NCI-H1417 (cell line): ENCODE data around the gene TOMM70.
A peak's percentile ranks its signal among the peaks of the same experiment; 100 is the strongest.
"Not testable (repeated sequence)": the region's sequence is repeated elsewhere in the genome, so short reads cannot be mapped to it uniquely, and the experiment has no call there.

Experiments
- DNase-seq, 3 experiments: peaks; one replicate each; lab custom pipeline; 2025; lab: John Stamatoyannopoulos, UW

Gene TOMM70

GRCh38 chr3:100364421-100364820, 36.5 kb downstream of the TOMM70 start:
- DNase-seq: no peak

- no peak for DNase-seq
Observed at GRCh38 chr3:100361897-100362296, 39.0 kb downstream of the TOMM70 start.

GRCh38 chr3:100360757-100361496, 40.0 kb downstream of the TOMM70 start:
- DNase-seq: no peak

GRCh38 chr3:100359035-100359434, 41.9 kb downstream of the TOMM70 start:
- no peak for DNase-seq

GRCh38 chr3:100358413-100358812, 42.5 kb downstream of the TOMM70 start:
- no peak for DNase-seq

GRCh38 chr3:100354850-100355249, 46.0 kb downstream of the TOMM70 start:
- no peak for DNase-seq

- DNase-seq: no peak
Observed at GRCh38 chr3:100352296-100353231, 48.3 kb downstream of the TOMM70 start.

GRCh38 chr3:100351770-100352169, 49.1 kb downstream of the TOMM70 start:
- DNase-seq: not testable (repeated sequence)

- DNase-seq: no peak
Observed at GRCh38 chr3:100348727-100349126, 52.2 kb downstream of the TOMM70 start.

GRCh38 chr3:100340527-100340926, 60.4 kb downstream of the TOMM70 start:
- no peak for DNase-seq

- DNase-seq: no peak
Observed at GRCh38 chr3:100339786-100340185, 61.1 kb downstream of the TOMM70 start.

- no peak for DNase-seq
Observed at GRCh38 chr3:100338911-100339310, 62.0 kb downstream of the TOMM70 start.

GRCh38 chr3:100336229-100336628, 64.7 kb downstream of the TOMM70 start:
- not testable (repeated sequence) for DNase-seq

GRCh38 chr3:100335434-100335833, 65.5 kb downstream of the TOMM70 start:
- peak; percentile 14 to 50 (median 27) for DNase-seq

- DNase-seq: peak; percentile 86 to 90 (median 89)
Observed at GRCh38 chr3:100334488-100335351, 66.2 kb downstream of the TOMM70 start, which contains the start of gene NIT2. NIT2 (plus strand) TSS chr3:100334757; CDS start chr3:100334792, 35 bp downstream.

GRCh38 chr3:100333970-100334487, 66.9 kb downstream of the TOMM70 start:
- peak in 1 of 3 experiments; percentile 47 for DNase-seq

- no peak for DNase-seq
Observed at GRCh38 chr3:100333051-100333450, 67.8 kb downstream of the TOMM70 start.

- DNase-seq: no peak
Observed at GRCh38 chr3:100331660-100332059, 69.2 kb downstream of the TOMM70 start.

- no peak for DNase-seq
Observed at GRCh38 chr3:100330651-100331050, 70.2 kb downstream of the TOMM70 start.

GRCh38 chr3:100329800-100330489, 70.9 kb downstream of the TOMM70 start:
- DNase-seq: peak in 1 of 3 experiments; percentile 7

- DNase-seq: not testable (repeated sequence)
Observed at GRCh38 chr3:100327377-100327776, 73.5 kb downstream of the TOMM70 start.
